ENCODE measurements around the gene AMPD3. TPM values are rescaled to one million over a fixed set of nuclear protein-coding genes. Genes with fewer than 3 reads are reported as not detected.

The AMPD3 gene
- total and polyA plus RNA-seq, 2 of the 13 experiments (the other 11 are each of a cell fraction or from before 2014, with no cell fraction given), result 0.33 to 2.3 TPM

DNA sequence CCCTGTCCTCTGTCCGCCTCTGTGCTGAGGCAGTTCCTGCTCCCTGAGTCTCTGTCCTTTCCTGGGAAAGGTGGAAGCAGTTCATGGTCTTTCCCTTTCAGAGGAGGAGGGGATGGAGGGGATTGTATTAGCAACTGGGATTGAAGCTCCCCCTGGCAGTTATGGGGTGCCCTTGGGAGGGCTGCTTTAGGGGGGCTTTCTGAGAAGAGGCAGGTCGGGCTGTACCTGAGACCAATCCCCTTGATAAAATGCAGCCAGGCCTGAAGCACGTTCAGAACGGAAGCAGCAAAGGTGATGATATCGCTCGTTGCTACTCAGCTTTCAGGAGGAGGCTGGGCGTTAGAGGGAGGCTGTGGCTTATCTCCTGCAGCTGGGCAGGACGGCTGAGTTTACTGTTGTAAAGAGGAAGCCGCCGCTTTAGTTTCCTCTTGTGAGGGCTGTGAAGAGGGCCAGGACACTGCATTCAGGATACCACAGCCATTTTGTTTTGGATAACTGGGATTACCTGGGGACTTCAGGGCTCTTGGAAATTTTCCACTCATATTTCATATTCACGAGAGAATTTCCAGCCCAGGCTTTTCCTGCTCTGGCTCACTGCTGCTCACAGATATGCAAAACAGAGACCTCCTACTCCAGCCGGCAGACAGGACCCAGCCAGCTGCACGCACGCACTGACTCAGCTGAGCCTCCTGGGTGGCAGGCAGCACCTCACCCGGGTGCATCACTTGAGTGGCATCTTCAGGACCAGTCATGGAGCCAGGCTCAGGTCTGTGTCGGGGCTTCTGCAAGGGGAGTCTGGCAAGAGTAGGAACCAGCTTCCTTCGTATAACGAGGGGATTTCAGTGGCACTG, 798 bp downstream of the AMPD3 start:
- 18% methylated on average over 16 of the region's 18 CpGs for WGBS (ENCODE audit: low lambda C conversion rate)
- intact Hi-C loops (cut with micrococcal nuclease; ENCODE audit: unreplicated experiment), result no loop called here

More for the DNA sequence above, 798 bp downstream of the AMPD3 start:
- no peaks in the 10 kb centered on the region for H3K9me3 ChIP-seq (ENCODE audit: low read length)
- TF ChIP-seq, protein P1, sequence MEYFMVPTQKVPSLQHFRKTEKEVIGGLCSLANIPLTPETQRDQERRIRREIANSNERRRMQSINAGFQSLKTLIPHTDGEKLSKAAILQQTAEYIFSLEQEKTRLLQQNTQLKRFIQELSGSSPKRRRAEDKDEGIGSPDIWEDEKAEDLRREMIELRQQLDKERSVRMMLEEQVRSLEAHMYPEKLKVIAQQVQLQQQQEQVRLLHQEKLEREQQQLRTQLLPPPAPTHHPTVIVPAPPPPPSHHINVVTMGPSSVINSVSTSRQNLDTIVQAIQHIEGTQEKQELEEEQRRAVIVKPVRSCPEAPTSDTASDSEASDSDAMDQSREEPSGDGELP (IDR thresholded peaks at IDR 0.05; ENCODE audit: borderline replicate concordance, low read depth), result peak; percentile 29; the same call in 1 of the 2 replicates
- peak; percentile 16; the same call in 1 of the 2 replicates for TF ChIP-seq SAP130 (CRISPR knock-in tag; IDR thresholded peaks at IDR 0.05; ENCODE audit: low read depth)
- no peak for TF ChIP-seq RCOR2 (CRISPR knock-in tag; IDR thresholded peaks at IDR 0.05)
- TF ChIP-seq, protein P2, sequence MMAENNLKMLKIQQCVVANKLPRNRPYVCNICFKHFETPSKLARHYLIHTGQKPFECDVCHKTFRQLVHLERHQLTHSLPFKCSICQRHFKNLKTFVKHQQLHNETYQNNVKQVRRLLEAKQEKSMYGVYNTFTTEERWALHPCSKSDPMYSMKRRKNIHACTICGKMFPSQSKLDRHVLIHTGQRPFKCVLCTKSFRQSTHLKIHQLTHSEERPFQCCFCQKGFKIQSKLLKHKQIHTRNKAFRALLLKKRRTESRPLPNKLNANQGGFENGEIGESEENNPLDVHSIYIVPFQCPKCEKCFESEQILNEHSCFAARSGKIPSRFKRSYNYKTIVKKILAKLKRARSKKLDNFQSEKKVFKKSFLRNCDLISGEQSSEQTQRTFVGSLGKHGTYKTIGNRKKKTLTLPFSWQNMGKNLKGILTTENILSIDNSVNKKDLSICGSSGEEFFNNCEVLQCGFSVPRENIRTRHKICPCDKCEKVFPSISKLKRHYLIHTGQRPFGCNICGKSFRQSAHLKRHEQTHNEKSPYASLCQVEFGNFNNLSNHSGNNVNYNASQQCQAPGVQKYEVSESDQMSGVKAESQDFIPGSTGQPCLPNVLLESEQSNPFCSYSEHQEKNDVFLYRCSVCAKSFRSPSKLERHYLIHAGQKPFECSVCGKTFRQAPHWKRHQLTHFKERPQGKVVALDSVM (CRISPR knock-in tag; IDR thresholded peaks at IDR 0.05), result peak; percentile 48; the same call in 1 of the 2 replicates
- TF ChIP-seq ZNF567 (CRISPR knock-in tag; IDR thresholded peaks at IDR 0.05; ENCODE audit: borderline replicate concordance), result no peak
- TF ChIP-seq, protein P3, sequence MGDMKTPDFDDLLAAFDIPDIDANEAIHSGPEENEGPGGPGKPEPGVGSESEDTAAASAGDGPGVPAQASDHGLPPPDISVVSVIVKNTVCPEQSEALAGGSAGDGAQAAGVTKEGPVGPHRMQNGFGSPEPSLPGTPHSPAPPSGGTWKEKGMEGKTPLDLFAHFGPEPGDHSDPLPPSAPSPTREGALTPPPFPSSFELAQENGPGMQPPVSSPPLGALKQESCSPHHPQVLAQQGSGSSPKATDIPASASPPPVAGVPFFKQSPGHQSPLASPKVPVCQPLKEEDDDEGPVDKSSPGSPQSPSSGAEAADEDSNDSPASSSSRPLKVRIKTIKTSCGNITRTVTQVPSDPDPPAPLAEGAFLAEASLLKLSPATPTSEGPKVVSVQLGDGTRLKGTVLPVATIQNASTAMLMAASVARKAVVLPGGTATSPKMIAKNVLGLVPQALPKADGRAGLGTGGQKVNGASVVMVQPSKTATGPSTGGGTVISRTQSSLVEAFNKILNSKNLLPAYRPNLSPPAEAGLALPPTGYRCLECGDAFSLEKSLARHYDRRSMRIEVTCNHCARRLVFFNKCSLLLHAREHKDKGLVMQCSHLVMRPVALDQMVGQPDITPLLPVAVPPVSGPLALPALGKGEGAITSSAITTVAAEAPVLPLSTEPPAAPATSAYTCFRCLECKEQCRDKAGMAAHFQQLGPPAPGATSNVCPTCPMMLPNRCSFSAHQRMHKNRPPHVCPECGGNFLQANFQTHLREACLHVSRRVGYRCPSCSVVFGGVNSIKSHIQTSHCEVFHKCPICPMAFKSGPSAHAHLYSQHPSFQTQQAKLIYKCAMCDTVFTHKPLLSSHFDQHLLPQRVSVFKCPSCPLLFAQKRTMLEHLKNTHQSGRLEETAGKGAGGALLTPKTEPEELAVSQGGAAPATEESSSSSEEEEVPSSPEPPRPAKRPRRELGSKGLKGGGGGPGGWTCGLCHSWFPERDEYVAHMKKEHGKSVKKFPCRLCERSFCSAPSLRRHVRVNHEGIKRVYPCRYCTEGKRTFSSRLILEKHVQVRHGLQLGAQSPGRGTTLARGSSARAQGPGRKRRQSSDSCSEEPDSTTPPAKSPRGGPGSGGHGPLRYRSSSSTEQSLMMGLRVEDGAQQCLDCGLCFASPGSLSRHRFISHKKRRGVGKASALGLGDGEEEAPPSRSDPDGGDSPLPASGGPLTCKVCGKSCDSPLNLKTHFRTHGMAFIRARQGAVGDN (CRISPR knock-in tag; IDR thresholded peaks at IDR 0.05), result 0 out of 2 replicates have a peak, but pooled peaks have one; percentile 12
- TF ChIP-seq ZNF543 (CRISPR knock-in tag; IDR thresholded peaks at IDR 0.05), result no peak
- ChIA-PET POLR2A (no interaction called here), CTCF (ENCODE audit: low intra/inter-chr PET ratio, low total read pairs) (no interaction called here)
- DNase-seq (ENCODE audit: low spot score) (peak; percentile 25), ATAC-seq (peak; percentile 60), FAIRE-seq (no peak)
- peak overlapping the region; percentile 73 for H3K4me2 ChIP-seq (ENCODE audit: low read depth, low read length)
- no peak overlapping the region for H3K27ac ChIP-seq (ENCODE audit: extremely low read length, insufficient read depth, low read length)
- H3K27me3 ChIP-seq (ENCODE audit: control insufficient read depth in 1 of 2, insufficient read depth in 2 of 2, low read length in 2 of 2), result peaks cover 0 to 33% of the 10 kb centered on the region in 2 experiments; a peak in 2 of 5 replicates
- no peaks in the 10 kb centered on the region for H3K36me3 ChIP-seq (replicated peaks in 1 of 2; ENCODE audit: control insufficient read depth in 1 of 2, insufficient read depth in 2 of 2, low read length in 2 of 2)
- in situ Hi-C loops (cut with HindIII; ENCODE audit: extremely low pct_ligation_motif_present, low pct_unique_long_range_greater_than_20kb), result no loop called here
- H3K4me1 ChIP-seq (ENCODE audit: insufficient read depth, low read length), result peaks cover 21% of the 10 kb centered on the region
- H3K4me3 ChIP-seq (replicated peaks in 1 of 3; ENCODE audit: insufficient read depth in 1 of 3, low read depth in 2 of 3, low read length in 3 of 3), result peak overlapping the region in 2 of 3 experiments; percentile 4 to 48; a peak in 1 of 6 replicates
- no peak overlapping the region for H2AFZ ChIP-seq (ENCODE audit: low read length)
- H3K79me2 ChIP-seq (ENCODE audit: insufficient read depth, low read length), result no peaks in the 10 kb centered on the region
- no peaks in the 10 kb centered on the region for H4K20me1 ChIP-seq (ENCODE audit: insufficient read depth, low read length)
- BruUV-seq (replicated peaks), result no TSS peak
- H3K9ac ChIP-seq (ENCODE audit: insufficient read depth, low read depth, low read length), result no peak overlapping the region

Measured in HepG2 (cell line).